ENCODE results near the gene MAST3.
"Not testable (repeated sequence)": the region's sequence is repeated elsewhere in the genome, so short reads cannot be mapped to it uniquely, and the experiment has no call there.

The MAST3 gene

GRCh38 chr19:18101268-18101667 is 3.7 kb downstream of the MAST3 start:
- Histone ChIP-seq H3K27me3 (ENCODE audit: insufficient read depth, low read length, poor library complexity, severe bottlenecking) (no peaks in the 10 kb centered on the region), H4K20me1 (ENCODE audit: insufficient read depth, low read length, poor library complexity, severe bottlenecking) (no peaks in the 10 kb centered on the region), H2AFZ (ENCODE audit: low read length) (no peak overlapping the region), H3K9me2 (replicated peaks; ENCODE audit: low read depth, low read length) (no peaks in the 10 kb centered on the region), H3K79me2 (ENCODE audit: insufficient read depth, low read length) (no peaks in the 10 kb centered on the region), H3K4me3 (ENCODE audit: low read length, poor library complexity, severe bottlenecking) (no peak overlapping the region), H3F3A (ENCODE audit: low read depth) (no peaks in the 10 kb centered on the region), H3K9me3 (ENCODE audit: insufficient read depth, low read depth, low read length) (no peaks in the 10 kb centered on the region), H3K4me1 (ENCODE audit: insufficient read depth, low read length, poor library complexity, severe bottlenecking) (peaks cover 18% of the 10 kb centered on the region), H3K4me2 (ENCODE audit: low read depth, low read length, poor library complexity, severe bottlenecking) (no peak overlapping the region), H3K36me3 (ENCODE audit: insufficient read depth, low read length) (no peaks in the 10 kb centered on the region), H3K9ac (ENCODE audit: low read depth, low read length, poor library complexity, severe bottlenecking) (no peak overlapping the region)
- TF ChIP-seq CTCF (conservative IDR thresholded peaks at IDR 0.05; ENCODE audit: low read length) (no peak), EZH2phosphoT487 (IDR thresholded peaks at IDR 0.05; ENCODE audit: borderline replicate concordance) (no peak)

- H2AFZ ChIP-seq (ENCODE audit: low read length): no peak overlapping the region
- no peaks in the 10 kb centered on the region for H3K79me2 ChIP-seq (ENCODE audit: insufficient read depth, low read length)
- no peak overlapping the region for H3K9ac ChIP-seq (ENCODE audit: low read depth, low read length, poor library complexity, severe bottlenecking)
- H3K36me3 ChIP-seq (ENCODE audit: insufficient read depth, low read length): no peaks in the 10 kb centered on the region
- H3K9me3 ChIP-seq (ENCODE audit: insufficient read depth, low read depth, low read length): no peaks in the 10 kb centered on the region
- H3K4me3 ChIP-seq (ENCODE audit: low read length, poor library complexity, severe bottlenecking): no peak overlapping the region
- no peaks in the 10 kb centered on the region for H3F3A ChIP-seq (ENCODE audit: low read depth)
- no peaks in the 10 kb centered on the region for H4K20me1 ChIP-seq (ENCODE audit: insufficient read depth, low read length, poor library complexity, severe bottlenecking)
- H3K4me1 ChIP-seq (ENCODE audit: insufficient read depth, low read length, poor library complexity, severe bottlenecking): peaks cover 15% of the 10 kb centered on the region
- no peak for TF ChIP-seq EZH2phosphoT487 (IDR thresholded peaks at IDR 0.05; ENCODE audit: borderline replicate concordance)
- H3K9me2 ChIP-seq (replicated peaks; ENCODE audit: low read depth, low read length): no peaks in the 10 kb centered on the region
- no peak overlapping the region for H3K4me2 ChIP-seq (ENCODE audit: low read depth, low read length, poor library complexity, severe bottlenecking)
- no peaks in the 10 kb centered on the region for H3K27me3 ChIP-seq (ENCODE audit: insufficient read depth, low read length, poor library complexity, severe bottlenecking)
These were observed 5.5 kb downstream of the MAST3 start for GRCh38 chr19:18102916-18103542.

GRCh38 chr19:18104793-18105131 is 7.2 kb downstream of the MAST3 start:
- H3K36me3 ChIP-seq (ENCODE audit: insufficient read depth, low read length): no peaks in the 10 kb centered on the region
- H3K9ac ChIP-seq (ENCODE audit: low read depth, low read length, poor library complexity, severe bottlenecking): peak overlapping the region; percentile 60
- H3K4me1 ChIP-seq (ENCODE audit: insufficient read depth, low read length, poor library complexity, severe bottlenecking): peaks cover 13% of the 10 kb centered on the region
- H3K27me3 ChIP-seq (ENCODE audit: insufficient read depth, low read length, poor library complexity, severe bottlenecking): no peaks in the 10 kb centered on the region
- no peaks in the 10 kb centered on the region for H4K20me1 ChIP-seq (ENCODE audit: insufficient read depth, low read length, poor library complexity, severe bottlenecking)
- H2AFZ ChIP-seq (ENCODE audit: low read length): peak overlapping the region; percentile 99
- peak overlapping the region; percentile 74 for H3K4me3 ChIP-seq (ENCODE audit: low read length, poor library complexity, severe bottlenecking)
- no peaks in the 10 kb centered on the region for H3K9me3 ChIP-seq (ENCODE audit: insufficient read depth, low read depth, low read length)
- no peaks in the 10 kb centered on the region for H3K9me2 ChIP-seq (replicated peaks; ENCODE audit: low read depth, low read length)
- TF ChIP-seq CTCF (conservative IDR thresholded peaks at IDR 0.05; ENCODE audit: low read length): no peak
- no peaks in the 10 kb centered on the region for H3K79me2 ChIP-seq (ENCODE audit: insufficient read depth, low read length)
- H3F3A ChIP-seq (ENCODE audit: low read depth): no peaks in the 10 kb centered on the region
- peak overlapping the region; percentile 92 for H3K4me2 ChIP-seq (ENCODE audit: low read depth, low read length, poor library complexity, severe bottlenecking)

GRCh38 chr19:18105259-18105658 is 7.7 kb downstream of the MAST3 start:
- not testable (repeated sequence) for H3K27me3 ChIP-seq (ENCODE audit: insufficient read depth, low read length, poor library complexity, severe bottlenecking); H3K79me2 ChIP-seq (ENCODE audit: insufficient read depth, low read length); H3K9ac ChIP-seq (ENCODE audit: low read depth, low read length, poor library complexity, severe bottlenecking); H4K20me1 ChIP-seq (ENCODE audit: insufficient read depth, low read length, poor library complexity, severe bottlenecking); H3F3A ChIP-seq (ENCODE audit: low read depth); H3K36me3 ChIP-seq (ENCODE audit: insufficient read depth, low read length); H3K4me2 ChIP-seq (ENCODE audit: low read depth, low read length, poor library complexity, severe bottlenecking); H3K9me2 ChIP-seq (replicated peaks; ENCODE audit: low read depth, low read length); H2AFZ ChIP-seq (ENCODE audit: low read length); H3K9me3 ChIP-seq (ENCODE audit: insufficient read depth, low read depth, low read length); H3K4me3 ChIP-seq (ENCODE audit: low read length, poor library complexity, severe bottlenecking)
- peaks cover 17% of the 10 kb centered on the region for H3K4me1 ChIP-seq (ENCODE audit: insufficient read depth, low read length, poor library complexity, severe bottlenecking)
